Epithelial cell of alveolus of lung (primary cell): ENCODE measurements around the gene MT1M. TPM values are rescaled to one million over a fixed set of nuclear protein-coding genes. Genes with fewer than 3 reads are reported as not detected.

Experiments used
- total RNA-seq: library from RNA; depleted of rRNA; stranded (reverse); fragments of >200 nt; gene quantifications from 2 replicates; pipeline ENCODE4 v1.2.1, GENCODE V29; 2015

The MT1M gene
- 10.9 and 12.5 TPM in 2 replicates for total RNA-seq

DNA sequence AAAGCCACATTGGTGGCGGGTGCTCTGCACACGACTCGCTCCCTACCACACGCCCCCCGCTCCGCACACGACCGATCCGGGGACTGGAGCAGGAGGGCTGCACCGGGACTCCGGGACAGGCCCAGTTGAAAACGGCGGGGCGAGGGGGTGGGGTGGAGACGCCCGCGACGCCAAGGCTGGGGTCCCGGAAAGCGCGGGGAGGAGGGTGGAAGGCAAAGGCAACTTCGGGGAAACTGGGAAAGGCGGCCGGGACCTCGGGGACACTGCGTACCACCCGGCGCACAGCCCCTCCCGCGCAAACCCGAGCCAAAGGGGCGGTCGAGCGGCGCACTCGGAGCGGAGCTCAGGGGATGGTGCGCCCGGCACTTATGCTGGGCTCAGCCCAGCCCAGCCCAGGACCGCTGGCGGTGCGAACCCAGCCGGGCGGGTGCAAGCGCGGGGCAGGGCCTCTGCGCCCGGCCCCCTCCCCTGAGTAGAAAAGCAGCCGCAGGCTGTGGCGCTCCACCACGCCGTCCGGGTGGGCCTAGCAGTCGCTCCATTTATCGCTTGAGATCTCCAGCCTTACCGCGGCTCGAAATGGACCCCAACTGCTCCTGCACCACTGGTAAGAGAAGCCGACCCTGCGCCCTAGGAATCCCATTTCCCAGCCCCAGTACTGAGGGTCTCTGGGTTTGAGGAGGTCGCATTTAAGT, at the start of gene MT1M:
Gene MT1M, plus strand, starts transcription at position 504 of the 692 bp plus-strand sequence. Its CDS starts 73 bp downstream, at position 577.

DNA sequence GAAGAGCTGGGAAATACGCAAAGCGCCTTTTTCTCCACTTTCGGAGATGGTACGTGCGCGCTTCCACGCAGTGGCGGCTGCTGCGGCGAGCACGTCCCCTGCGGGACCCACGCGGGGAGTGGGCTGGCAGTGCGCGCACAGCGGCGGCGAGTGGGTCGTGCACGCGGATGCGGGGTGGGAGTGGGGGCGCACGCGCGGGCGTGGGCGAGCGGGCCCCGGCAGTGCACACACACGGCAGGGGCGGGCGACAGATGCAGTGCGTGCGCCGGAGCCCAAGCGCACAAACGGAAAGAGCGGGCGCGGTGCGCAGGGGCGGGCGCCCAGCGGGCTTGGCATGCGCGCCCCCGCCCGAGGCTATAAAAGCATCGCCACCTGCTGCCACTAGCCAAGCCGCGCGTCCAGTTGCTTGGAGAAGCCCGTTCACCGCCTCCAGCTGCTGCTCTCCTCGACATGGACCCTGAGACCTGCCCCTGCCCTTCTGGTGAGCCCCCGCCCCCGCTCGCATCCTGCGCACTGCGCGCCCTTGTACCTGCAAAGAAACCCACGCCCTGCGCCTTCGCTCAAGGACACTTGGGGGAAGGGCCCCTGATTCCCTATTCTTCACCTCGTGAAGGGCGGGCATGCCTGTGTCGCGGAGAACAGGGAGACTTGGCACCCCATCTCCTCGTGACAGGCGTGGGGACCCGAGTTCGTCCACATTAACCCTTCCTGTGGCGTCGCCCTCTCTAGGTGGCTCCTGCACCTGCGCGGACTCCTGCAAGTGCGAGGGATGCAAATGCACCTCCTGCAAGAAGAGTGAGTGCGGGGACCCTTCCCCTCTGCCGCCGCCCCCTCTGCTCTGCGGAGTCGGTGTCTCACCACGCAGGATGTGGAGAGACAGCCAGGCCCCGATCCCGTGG, 43.1 kb upstream of the MT1M start, which contains the start of gene MT3:
Gene MT3, plus strand, starts transcription at position 388 of the 899 bp plus-strand sequence. Its CDS starts 63 bp downstream, at position 451.

DNA sequence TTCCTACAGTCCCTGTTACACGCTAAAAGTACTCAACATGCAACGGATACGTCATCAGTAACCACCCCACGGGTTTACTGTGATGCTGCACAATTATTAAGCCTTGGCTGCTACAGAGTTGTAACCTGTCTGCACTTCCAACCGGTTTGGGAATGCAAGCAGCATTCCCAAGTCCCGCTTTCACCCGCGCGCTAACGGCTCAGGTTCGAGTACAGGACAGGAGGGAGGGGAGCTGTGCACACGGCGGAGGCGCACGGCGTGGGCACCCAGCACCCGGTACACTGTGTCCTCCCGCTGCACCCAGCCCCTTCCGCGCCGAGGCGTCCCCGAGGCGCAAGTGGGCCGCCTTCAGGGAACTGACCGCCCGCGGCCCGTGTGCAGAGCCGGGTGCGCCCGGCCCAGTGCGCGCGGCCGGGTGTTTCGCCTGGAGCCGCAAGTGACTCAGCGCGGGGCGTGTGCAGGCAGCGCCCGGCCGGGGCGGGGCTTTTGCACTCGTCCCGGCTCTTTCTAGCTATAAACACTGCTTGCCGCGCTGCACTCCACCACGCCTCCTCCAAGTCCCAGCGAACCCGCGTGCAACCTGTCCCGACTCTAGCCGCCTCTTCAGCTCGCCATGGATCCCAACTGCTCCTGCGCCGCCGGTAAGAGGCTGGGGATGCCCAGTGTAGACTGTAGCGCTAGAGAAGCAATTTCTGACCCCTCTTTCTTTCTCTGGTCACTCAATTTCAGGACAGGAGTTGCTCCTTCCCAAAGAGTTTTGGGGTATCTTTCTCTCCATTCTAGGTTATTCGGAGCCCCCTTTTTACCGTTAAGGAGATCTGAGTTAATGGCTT, 24.2 kb upstream of the MT1M start, which contains the start of gene MT2A:
Gene MT2A, plus strand, starts transcription at position 542 of the 833 bp plus-strand sequence. Its CDS starts 72 bp downstream, at position 614.

DNA sequence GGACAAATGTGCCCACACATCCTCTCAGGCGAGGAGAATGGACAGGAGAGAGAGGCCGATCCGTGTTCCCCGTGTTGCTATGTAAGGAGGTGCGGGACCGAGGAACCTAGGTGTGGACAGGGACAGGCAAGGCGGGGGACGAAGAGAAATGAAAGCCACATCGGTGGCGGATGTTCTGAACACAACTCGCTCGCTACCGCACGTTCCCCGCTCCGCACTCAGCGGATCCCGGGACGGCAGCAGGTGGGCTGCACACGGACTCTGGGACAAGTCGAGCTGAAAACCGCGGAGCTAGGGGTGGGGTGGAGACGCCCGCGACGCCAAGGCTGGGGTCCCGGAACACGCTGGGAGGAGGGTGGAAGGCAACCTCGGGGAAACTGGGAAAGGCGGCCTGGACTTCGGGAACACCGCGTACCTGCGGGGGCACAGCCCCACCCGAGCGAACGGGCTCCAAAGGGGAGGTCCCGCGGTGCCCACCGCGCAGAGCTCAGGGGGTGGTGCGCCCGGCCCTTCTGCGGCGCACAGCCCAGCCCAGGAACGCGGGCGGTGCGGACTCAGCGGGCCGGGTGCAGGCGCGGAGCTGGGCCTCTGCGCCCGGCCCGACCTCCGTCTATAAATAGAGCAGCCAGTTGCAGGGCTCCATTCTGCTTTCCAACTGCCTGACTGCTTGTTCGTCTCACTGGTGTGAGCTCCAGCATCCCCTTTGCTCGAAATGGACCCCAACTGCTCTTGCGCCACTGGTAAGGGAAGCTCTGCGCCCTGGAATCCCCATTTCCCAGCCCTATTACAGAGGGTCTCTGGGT, 7.1 kb upstream of the MT1M start, which contains the start of gene MT1E:
Gene MT1E, plus strand, starts transcription at position 642 of the 803 bp plus-strand sequence. Its CDS starts 71 bp downstream, at position 713.

DNA sequence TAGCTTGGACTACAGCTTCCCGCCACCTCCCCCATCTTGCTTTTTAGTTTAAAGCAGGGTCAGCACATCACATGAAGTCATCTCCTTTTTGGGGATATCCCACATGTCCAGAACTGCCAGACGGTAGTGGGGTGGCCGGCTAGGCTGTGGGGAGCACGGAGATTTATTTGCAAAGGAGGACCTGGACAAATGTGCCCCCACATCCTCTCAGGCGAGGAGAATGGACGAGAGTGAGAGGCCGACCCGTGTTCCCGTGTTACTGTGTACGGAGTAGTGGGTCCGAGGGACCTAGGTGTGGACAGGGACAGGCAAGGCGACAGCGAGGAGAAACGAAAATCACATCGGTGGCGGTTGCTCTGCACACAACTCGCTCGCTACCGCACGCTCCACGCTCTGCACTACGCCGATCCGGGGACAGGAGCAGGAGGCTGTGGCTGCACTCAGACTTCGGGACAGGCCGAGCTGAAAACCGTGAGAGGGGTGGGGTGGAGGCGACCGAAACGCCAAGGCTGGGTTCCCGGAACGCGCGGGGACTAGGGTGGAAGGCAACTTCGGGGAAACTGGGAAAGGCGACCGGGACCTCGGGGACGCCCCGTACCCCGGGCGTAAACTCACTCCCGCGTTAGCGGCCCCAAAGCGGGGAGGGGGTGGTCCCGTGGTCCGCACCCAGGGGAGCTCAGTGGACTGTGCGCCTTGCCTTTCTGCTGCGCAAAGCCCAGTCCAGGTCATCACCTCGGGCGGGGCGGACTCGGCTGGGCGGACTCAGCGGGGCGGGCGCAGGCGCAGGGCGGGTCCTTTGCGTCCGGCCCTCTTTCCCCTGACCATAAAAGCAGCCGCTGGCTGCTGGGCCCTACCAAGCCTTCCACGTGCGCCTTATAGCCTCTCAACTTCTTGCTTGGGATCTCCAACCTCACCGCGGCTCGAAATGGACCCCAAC, 5.6 kb downstream of the MT1M start, which contains the start of gene MT1A:
Gene MT1A, plus strand, starts transcription at position 853 of the 937 bp plus-strand sequence. Its CDS starts 73 bp downstream, at position 926.

DNA sequence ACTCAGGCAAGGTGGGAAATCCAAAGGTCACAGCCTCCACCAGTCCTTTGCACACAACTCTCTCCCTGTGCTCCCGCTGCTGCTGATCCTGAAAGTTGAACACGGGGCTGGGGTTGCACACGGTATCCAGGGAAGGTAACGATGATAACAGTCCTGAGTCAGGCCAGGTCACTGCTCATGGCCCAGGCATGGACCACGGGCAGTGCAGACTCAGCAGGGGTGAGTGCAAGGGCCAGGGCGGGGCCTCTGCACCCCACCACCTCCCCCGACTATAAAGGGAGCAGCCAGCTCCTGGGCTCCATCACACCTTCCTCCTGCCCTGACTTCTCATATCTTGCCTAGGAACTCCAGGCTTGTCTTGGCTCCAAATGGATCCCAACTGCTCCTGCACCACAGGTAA, 19.1 kb downstream of the MT1M start, which contains the start of gene MT1B:
Gene MT1B, plus strand, starts transcription at position 301 of the 400 bp plus-strand sequence. Its CDS starts 68 bp downstream, at position 369.

DNA sequence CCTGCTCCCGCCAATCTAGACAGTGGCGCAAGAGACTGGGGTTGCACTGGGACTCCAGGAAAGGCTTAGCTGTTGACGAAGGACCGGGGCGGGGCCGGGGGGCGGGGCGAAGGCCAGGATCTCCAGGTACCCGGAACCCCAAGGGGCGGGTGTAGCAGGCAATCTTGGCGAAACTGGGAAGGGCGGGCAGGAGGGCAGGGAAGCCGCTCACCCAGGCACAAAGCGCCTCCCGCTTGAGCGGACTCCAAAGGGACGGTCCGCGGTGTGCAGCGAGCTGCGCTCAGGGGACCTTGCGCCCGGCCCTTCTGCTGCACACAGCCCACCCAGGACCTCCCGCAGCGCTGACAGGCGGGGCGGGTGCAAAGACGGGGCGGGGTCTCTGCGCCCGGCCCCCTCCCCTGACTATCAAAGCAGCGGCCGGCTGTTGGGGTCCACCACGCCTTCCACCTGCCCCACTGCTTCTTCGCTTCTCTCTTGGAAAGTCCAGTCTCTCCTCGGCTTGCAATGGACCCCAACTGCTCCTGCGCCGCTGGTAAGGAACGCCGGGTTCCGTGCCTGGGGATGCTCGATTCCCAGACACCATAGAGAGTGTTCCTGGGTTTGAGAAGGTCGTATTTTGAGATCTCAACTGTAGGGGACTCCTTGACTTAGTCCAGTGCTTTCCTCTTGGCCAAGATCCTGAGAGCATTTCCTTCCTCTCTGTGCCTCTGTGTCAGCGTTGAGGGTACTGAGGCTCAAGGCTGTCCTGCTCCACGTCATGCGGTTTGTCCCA, 25.3 kb downstream of the MT1M start, which contains the start of gene MT1F:
Gene MT1F, plus strand, starts transcription at position 405 of the 772 bp plus-strand sequence. Its CDS starts 100 bp downstream, at position 505.

DNA sequence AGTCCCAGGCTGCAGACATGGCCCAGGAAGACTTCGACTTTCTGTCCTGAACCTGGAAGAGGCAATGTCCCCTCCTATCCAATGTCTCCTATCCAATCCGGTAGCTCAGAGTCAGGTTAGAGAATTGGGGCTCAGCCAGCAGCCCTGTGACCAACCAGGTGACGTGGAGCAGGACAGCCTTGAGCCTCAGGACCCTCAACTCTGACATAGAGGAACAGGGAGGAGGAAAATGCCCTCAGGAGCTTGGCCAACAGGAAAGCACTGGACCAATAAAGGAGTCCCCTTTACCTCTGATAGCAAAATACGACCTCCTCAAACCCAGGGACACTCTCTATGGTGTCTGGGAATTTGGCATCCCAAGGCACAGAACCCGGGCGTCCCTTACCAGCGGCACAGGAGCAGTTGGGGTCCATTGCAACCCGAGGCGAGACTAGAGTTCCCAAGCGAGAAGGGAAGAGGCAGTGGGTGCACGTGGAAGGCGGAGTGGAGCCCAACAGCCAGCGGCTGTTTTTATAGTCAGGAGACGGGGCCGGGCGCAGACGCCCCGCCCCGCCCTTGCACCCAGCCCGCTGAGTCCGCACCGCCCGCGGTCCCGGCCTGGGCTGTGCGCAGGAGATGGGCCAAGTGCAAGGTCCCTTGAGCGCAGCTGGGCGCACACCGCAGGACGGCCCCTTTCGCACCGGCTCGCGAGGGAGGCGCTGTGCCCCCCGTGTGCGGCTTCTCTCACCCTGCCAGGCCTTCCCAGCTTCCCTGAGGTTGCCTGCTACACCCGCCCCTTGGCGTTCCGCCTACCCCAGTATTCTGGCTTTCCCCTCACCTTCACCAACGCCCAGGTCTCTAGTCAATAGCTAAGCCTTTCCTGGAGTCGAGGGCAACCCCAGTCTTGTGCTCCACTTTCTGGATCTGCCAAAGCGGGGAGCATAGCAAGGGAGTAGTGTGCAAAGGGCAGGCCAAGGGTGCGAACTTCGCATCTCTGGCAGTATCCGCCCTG, 35.4 kb downstream of the MT1M start, which contains the start of gene MT1G:
Gene MT1G, minus strand, starts transcription at position 485 of the 991 bp plus-strand sequence. Its CDS starts 72 bp downstream, at position 413.

DNA sequence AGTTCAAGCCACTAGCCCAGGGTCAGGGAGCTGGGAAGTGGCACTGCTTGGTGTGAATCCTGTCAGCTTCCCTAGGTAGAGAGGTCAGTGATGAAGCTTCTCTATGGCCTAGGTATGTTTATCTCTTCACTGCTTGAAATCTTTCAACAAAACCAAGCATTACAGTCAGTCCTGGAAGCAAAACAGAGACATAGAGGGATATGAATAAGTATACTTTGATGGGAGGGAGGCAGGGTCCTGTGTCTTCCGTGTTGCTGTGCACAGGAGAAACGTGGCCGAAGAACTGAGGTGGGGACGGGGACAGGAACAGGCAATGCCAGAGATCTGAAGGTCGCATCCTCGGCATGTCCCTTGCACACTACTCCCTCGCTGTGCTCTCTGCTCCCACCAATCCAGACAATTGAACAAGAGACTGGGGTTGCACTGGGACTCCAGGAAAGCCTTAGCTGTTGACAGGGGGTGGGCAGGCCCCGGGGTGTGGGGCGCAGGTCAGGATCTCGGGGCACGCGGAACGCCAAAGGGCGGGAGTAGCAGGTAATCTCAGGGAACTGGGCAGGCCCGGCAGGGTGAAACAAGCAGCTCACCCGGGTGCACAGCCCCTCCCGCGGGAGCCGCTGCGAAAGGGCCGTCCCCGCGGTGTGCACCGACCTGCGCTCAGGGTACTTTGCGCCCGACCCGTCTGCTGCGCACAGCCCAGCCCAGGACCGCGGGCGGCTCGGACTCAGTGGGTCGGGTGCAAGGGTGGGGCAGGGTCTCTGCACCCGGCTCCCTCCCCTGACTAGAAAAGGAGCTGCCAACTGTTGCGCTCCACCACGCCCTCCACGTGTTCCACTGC, 36.8 kb downstream of the MT1M start, which contains the start of gene MT1H:
Gene MT1H, plus strand, starts transcription at position 810 of the 835 bp plus-strand sequence. CDS start 71 bp downstream, outside the sequence.

DNA sequence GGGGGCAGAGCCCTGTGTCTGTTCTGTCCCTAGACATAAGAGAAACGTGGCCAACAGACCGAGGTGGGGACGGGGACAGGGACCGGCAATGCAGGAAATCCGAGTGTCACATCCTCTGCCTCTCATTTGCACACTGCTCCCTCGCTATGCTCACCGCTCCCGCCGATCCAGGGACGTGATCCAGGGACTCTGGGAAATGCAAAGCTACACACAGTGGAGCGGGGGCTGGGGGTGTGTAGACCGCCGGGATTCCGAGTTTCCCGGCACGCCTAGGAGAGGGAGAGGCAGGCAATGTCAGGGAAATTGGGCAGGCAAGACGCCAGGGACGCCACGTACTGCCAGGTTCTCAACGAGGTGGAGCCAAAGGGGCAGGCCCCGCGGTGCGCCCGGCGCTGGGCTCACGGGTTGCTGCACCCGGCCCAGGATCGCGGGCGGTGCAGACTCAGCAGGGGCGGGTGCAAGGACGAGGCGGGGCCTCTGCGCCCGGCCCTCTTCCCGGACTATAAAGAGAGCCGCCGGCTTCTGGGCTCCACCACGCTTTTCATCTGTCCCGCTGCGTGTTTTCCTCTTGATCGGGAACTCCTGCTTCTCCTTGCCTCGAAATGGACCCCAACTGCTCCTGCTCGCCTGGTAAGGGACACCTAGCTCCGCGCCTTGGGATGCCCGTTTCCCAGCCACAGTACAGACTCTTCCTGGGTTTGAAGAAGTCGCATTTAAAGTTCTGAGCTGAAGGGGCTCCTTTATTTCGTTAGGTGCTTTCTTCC, 49.7 kb downstream of the MT1M start, which contains the start of gene MT1X:
Gene MT1X, plus strand, starts transcription at position 532 of the 764 bp plus-strand sequence. Its CDS starts 71 bp downstream, at position 603.

Other genes with a start within 250 kb of the MT1M start
- 121 and 137 TPM in 2 replicates for gene AMFR, start 207.1 kb upstream of the MT1M start, total RNA-seq
- gene NUDT21, start 181.3 kb upstream of the MT1M start, total RNA-seq = 54.5 and 64.5 TPM in 2 replicates
- gene OGFOD1, start 181.1 kb upstream of the MT1M start, total RNA-seq = 29.1 and 49.0 TPM in 2 replicates
- 30.1 and 56.3 TPM in 2 replicates for gene BBS2, start 112.6 kb upstream of the MT1M start, total RNA-seq
- not detected in 2 replicates for gene MT4, start 67.6 kb upstream of the MT1M start, total RNA-seq
- gene MT3, start 43.1 kb upstream of the MT1M start, total RNA-seq = 0.52 TPM in 1 of 2 replicates, not detected in the other
- 177 and 1,835 TPM in 2 replicates for gene MT2A, start 24.1 kb upstream of the MT1M start, total RNA-seq
- 254 and 593 TPM in 2 replicates for gene MT1E, start 6.9 kb upstream of the MT1M start, total RNA-seq
- gene MT1A, start 6.0 kb downstream of the MT1M start, total RNA-seq = 22.4 and 82.3 TPM in 2 replicates
- not detected in 2 replicates for gene MT1B, start 19.2 kb downstream of the MT1M start, total RNA-seq
- gene MT1F, start 25.3 kb downstream of the MT1M start, total RNA-seq = 1.3 and 5.2 TPM in 2 replicates
- gene MT1G, start 35.4 kb downstream of the MT1M start, total RNA-seq = 18.6 and 78.2 TPM in 2 replicates
- not detected in 2 replicates for gene MT1H, start 37.2 kb downstream of the MT1M start, total RNA-seq
- 183 and 239 TPM in 2 replicates for gene MT1X, start 49.8 kb downstream of the MT1M start, total RNA-seq
- gene NUP93, start 97.5 kb downstream of the MT1M start, total RNA-seq = 40.2 and 73.8 TPM in 2 replicates
- gene SLC12A3, start 232.5 kb downstream of the MT1M start, total RNA-seq = not detected in 2 replicates